IMR-90 (cell line): ENCODE measurements around the gene SLC4A1. TPM values are rescaled to one million over a fixed set of nuclear protein-coding genes. Genes with fewer than 3 reads are reported as not detected.

Experiments used
- ATAC-seq: fragments of 200-7000 bp; cut with Tn5 transposase; 2 replicates; pipeline ENCODE4 v1.9.1; 2020; ENCODE audit warnings: low read depth, mild to moderate bottlenecking, moderate library complexity
- BruUV-seq: library from RNA; stranded (reverse); fragments of 400-500 nt; replicated peaks from 2 replicates; lab custom pipeline; 2021; lab: Mats Ljungman, UMichigan
- CTCF ChIA-PET: fragments of 300-600 bp; formaldehyde crosslinking; extraction: SDS; loops from one replicate; lab custom pipeline; 2021; ENCODE audit warnings: antibody characterized with exemption; lab: Yijun Ruan, JAX
- POLR2A ChIA-PET: fragments of 300-600 bp; sonication (Branson Sonifier 250); formaldehyde crosslinking; loops from one replicate; lab custom pipeline; 2022; ENCODE audit warnings: antibody characterized with exemption; ENCODE audit not compliant: unreplicated experiment; lab: Charles Lee
- DNase-seq: peaks from one replicate; pipeline ENCODE4 v3.0.0; 2013
- H2AFZ ChIP-seq: replicated peaks from 2 replicates; pipeline ENCODE3; 2013; ENCODE audit warnings: low read length, mild to moderate bottlenecking; ENCODE audit not compliant: poor library complexity
- H2AK5ac ChIP-seq: 2 replicates; pipeline ENCODE4 v1.6.1; 2013; ENCODE audit warnings: low read depth, low read length, inconsistent platforms
- H2AK9ac ChIP-seq: replicated peaks from 2 replicates; pipeline ENCODE3; 2013; ENCODE audit warnings: mild to moderate bottlenecking, low read depth, low read length, moderate library complexity; ENCODE audit not compliant: poor library complexity
- H2BK120ac ChIP-seq: 2 replicates; pipeline ENCODE4 v1.6.1; 2013; ENCODE audit warnings: low read depth, low read length, inconsistent platforms
- H2BK15ac ChIP-seq: 3 replicates; pipeline ENCODE4 v1.6.1; 2013; ENCODE audit warnings: low read depth, low read length, inconsistent platforms
- H2BK20ac ChIP-seq: 2 replicates; pipeline ENCODE4 v1.6.1; 2013; ENCODE audit warnings: low read depth, mild to moderate bottlenecking, inconsistent platforms, low read length, moderate library complexity
- H2BK5ac ChIP-seq: 2 replicates; pipeline ENCODE4 v1.6.1; 2013; ENCODE audit warnings: mild to moderate bottlenecking, low read depth, low read length, inconsistent platforms; ENCODE audit not compliant: poor library complexity, severe bottlenecking
- H3K14ac ChIP-seq: replicated peaks from 2 replicates; pipeline ENCODE4 v1.6.1; 2013; ENCODE audit warnings: low read depth, low read length, inconsistent platforms
- H3K18ac ChIP-seq: 2 replicates; pipeline ENCODE4 v1.6.1; 2013; ENCODE audit warnings: low read depth, low read length, control low read depth
- H3K23ac ChIP-seq: 2 replicates; pipeline ENCODE4 v1.6.1; 2013; ENCODE audit warnings: low read depth, low read length, inconsistent platforms
- H3K27ac ChIP-seq: 2 replicates; pipeline ENCODE4 v1.5.1; 2013; ENCODE audit warnings: mild to moderate bottlenecking, control low read depth, low read length; ENCODE audit not compliant: insufficient read depth
- H3K27me3 ChIP-seq: 2 replicates; pipeline ENCODE4 v1.6.1; 2013; ENCODE audit warnings: low read length; ENCODE audit not compliant: control insufficient read depth, insufficient read depth
- H3K36me3 ChIP-seq: 2 replicates; pipeline ENCODE4 v1.6.1; 2013; ENCODE audit warnings: low read length, mixed read lengths; ENCODE audit not compliant: control insufficient read depth, insufficient read depth
- H3K4ac ChIP-seq: 2 replicates; pipeline ENCODE4 v1.6.1; 2013; ENCODE audit warnings: low read depth, low read length, inconsistent platforms
- H3K4me1 ChIP-seq: 2 replicates; pipeline ENCODE4 v1.6.1; 2013; ENCODE audit warnings: low read length, mixed read lengths; ENCODE audit not compliant: control insufficient read depth, insufficient read depth
- H3K4me2 ChIP-seq: 2 replicates; pipeline ENCODE4 v1.6.1; 2013; ENCODE audit warnings: low read depth, mild to moderate bottlenecking, control low read depth, low read length, moderate library complexity
- H3K4me3 ChIP-seq: 2 replicates; pipeline ENCODE4 v1.5.1; 2013; ENCODE audit warnings: low read depth, mild to moderate bottlenecking, control low read depth, low read length, moderate library complexity; ENCODE audit not compliant: insufficient read depth
- H3K56ac ChIP-seq: 2 replicates; pipeline ENCODE4 v1.6.1; 2013; ENCODE audit warnings: low read length, inconsistent platforms; ENCODE audit not compliant: insufficient read depth; ENCODE audit errors: extremely low read depth
- H3K79me1 ChIP-seq, 2 experiments: 2 replicates each; pipeline ENCODE4 v1.6.1; 2013; ENCODE audit warnings: low read length in 2 of 2, inconsistent platforms in 1 of 2, low read depth in 1 of 2
- H3K9ac ChIP-seq: 2 replicates; pipeline ENCODE4 v1.6.1; 2013; ENCODE audit warnings: low read depth, low read length, control low read depth
- H3K9me1 ChIP-seq: 2 replicates; pipeline ENCODE4 v1.6.1; 2013; ENCODE audit warnings: low read length, inconsistent platforms; ENCODE audit not compliant: insufficient read depth
- H3K9me3 ChIP-seq: 2 replicates; pipeline ENCODE4 v1.6.1; 2013; ENCODE audit warnings: low read length; ENCODE audit not compliant: control insufficient read depth, insufficient read depth
- H4K20me1 ChIP-seq: 2 replicates; pipeline ENCODE4 v1.6.1; 2013; ENCODE audit warnings: low read length, inconsistent platforms; ENCODE audit not compliant: insufficient read depth
- H4K5ac ChIP-seq: 2 replicates; pipeline ENCODE4 v1.6.1; 2013; ENCODE audit warnings: mild to moderate bottlenecking, low read depth, low read length, control low read depth
- H4K8ac ChIP-seq, 2 experiments: 2 replicates each; pipeline ENCODE4 v1.6.1; 2013; ENCODE audit warnings: low read depth in 2 of 2, low read length in 2 of 2, control low read depth in 1 of 2, inconsistent platforms in 1 of 2
- H4K91ac ChIP-seq: 2 replicates; pipeline ENCODE4 v1.6.1; 2013; ENCODE audit warnings: low read depth, low read length, inconsistent platforms; ENCODE audit not compliant: insufficient read depth
- BHLHE40 ChIP-seq: fragments of 150-350 bp; IDR thresholded peaks from 2 replicates; pipeline ENCODE4 v1.6.1; 2016; ENCODE audit warnings: mild to moderate bottlenecking, low read depth, low read length
- CEBPB ChIP-seq: IDR thresholded peaks from 2 replicates; pipeline ENCODE4 v1.6.1; 2012; ENCODE audit warnings: low read depth, low read length, improper control_type of control experiment
- CHD1 ChIP-seq: IDR thresholded peaks from 2 replicates; pipeline ENCODE4 v1.6.1; 2012; ENCODE audit warnings: low read depth, low read length, improper control_type of control experiment
- FOS ChIP-seq: fragments of 150-350 bp; IDR thresholded peaks from 2 replicates; pipeline ENCODE4 v1.6.1; 2016; ENCODE audit warnings: low read depth, low read length
- MAFK ChIP-seq: IDR thresholded peaks from 2 replicates; pipeline ENCODE4 v1.6.1; 2012; ENCODE audit warnings: low read depth, low read length, improper control_type of control experiment
- MAZ ChIP-seq: IDR thresholded peaks from 2 replicates; pipeline ENCODE4 v1.6.1; 2012; ENCODE audit warnings: low read depth, mild to moderate bottlenecking, low read length, improper control_type of control experiment, moderate library complexity, borderline replicate concordance
- MXI1 ChIP-seq: IDR thresholded peaks from 2 replicates; pipeline ENCODE4 v1.6.1; 2012; ENCODE audit warnings: low read depth, mild to moderate bottlenecking, low read length, moderate library complexity, borderline replicate concordance
- NFE2L2 ChIP-seq: fragments of 150-350 bp; IDR thresholded peaks from 2 replicates; pipeline ENCODE4 v1.6.1; 2016; ENCODE audit warnings: low read depth, mild to moderate bottlenecking, low read length
- POLR2A ChIP-seq: IDR thresholded peaks from 2 replicates; pipeline ENCODE4 v1.6.1; 2012; ENCODE audit warnings: mild to moderate bottlenecking, low read depth, low read length
- RAD21 ChIP-seq: IDR thresholded peaks from 2 replicates; pipeline ENCODE4 v1.6.1; 2012; ENCODE audit warnings: low read length, improper control_type of control experiment
- RCOR1 ChIP-seq: IDR thresholded peaks from 2 replicates; pipeline ENCODE4 v1.6.1; 2012; ENCODE audit warnings: mild to moderate bottlenecking, low read length, improper control_type of control experiment; ENCODE audit not compliant: insufficient replicate concordance
- RFX5 ChIP-seq: IDR thresholded peaks from 2 replicates; pipeline ENCODE4 v1.8.0; 2012; ENCODE audit warnings: low read depth, mild to moderate bottlenecking, low read length, moderate library complexity
- SMC3 ChIP-seq: fragments of 150-350 bp; IDR thresholded peaks from 2 replicates; pipeline ENCODE4 v1.6.1; 2016; ENCODE audit warnings: low read depth, mild to moderate bottlenecking, antibody characterized with exemption, low read length, moderate library complexity
- WGBS, 2 experiments: methylation state at CpG; one replicate each; pipeline versions ENCODE4 v1.1.5 to v1.1.7; 2013; ENCODE audit warnings: missing lambda C conversion rate in 2 of 2; ENCODE audit not compliant: insufficient read length in 1 of 2; ENCODE audit errors: extremely low coverage in 2 of 2; 5-methylcytosine and 5-hydroxymethylcytosine counted together
- dilution Hi-C: fragments of 300-500 bp; cut with HindIII; formaldehyde crosslinking; loops from one replicate; pipeline ENCODE4 v1.14.3; 2018; ENCODE audit warnings: low sequenced_read_pairs; ENCODE audit not compliant: unreplicated experiment
- in situ Hi-C: fragments of 300-500 bp; cut with MboI; formaldehyde crosslinking; loops from 3 replicates; pipeline ENCODE4 v1.14.3; 2019; ENCODE audit warnings: low sequenced_read_pairs, inconsistent platforms, mixed read lengths
- intact Hi-C: fragments of 100-400 bp; cut with micrococcal nuclease; formaldehyde crosslinking; loops from 2 replicates; pipeline ENCODE4 v1.10.0; 2022
- polyA plus RNA-seq, 3 experiments: library from polyadenylated mRNA; depleted of rRNA; stranded (reverse); fragments of >200 nt; gene quantifications; 2 replicates each; pipeline ENCODE4 v1.2.3, GENCODE V29; 2012; ENCODE audit warnings: low replicate concordance in 1 of 3
- total RNA-seq: library from RNA; depleted of rRNA; stranded (reverse); fragments of >200 nt; gene quantifications from 2 replicates; pipeline ENCODE4 v1.2.3, GENCODE V29; 2012
- TF ChIP-seq, protein P1 (sequence below): fragments of 150-350 bp; IDR thresholded peaks from 2 replicates; pipeline ENCODE4 v1.6.1; 2017; ENCODE audit warnings: mild to moderate bottlenecking, antibody characterized with exemption, low read length, low read depth
- TF ChIP-seq, protein P2 (sequence below): fragments of 150-350 bp; IDR thresholded peaks from 2 replicates; pipeline ENCODE4 v1.6.1; 2016; ENCODE audit warnings: low read depth, mild to moderate bottlenecking, low read length, moderate library complexity, borderline replicate concordance
- TF ChIP-seq, protein P3 (sequence below): conservative IDR thresholded peaks from 2 replicates; pipeline ENCODE4 v1.5.1; 2012; ENCODE audit warnings: mild to moderate bottlenecking, low read depth, low read length, improper control_type of control experiment

The SLC4A1 gene
- total and polyA plus RNA-seq, 2 of the 4 experiments (the other 2 are of a cell fraction), result not detected

DNA sequence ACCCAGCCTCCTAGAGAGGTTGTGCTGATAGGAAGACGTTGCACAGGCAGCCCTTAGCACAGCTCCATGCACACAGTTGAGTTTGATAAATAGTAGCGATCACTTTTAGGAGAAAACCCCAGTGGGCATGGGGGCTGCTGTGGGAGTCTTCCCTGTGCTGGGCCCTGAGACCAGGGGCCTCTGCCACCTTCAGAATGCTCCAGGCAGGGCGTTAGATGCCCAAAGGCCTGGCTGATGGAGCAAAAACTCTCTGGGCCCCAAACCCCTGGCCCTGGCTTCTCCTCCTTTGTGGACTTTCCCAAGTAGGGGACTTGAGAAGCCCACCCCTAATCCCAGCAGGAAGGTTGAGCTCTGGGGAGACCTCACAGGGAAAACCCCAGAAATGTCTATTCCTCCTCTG is 14.3 kb upstream of the SLC4A1 start:
- POLR2A ChIA-PET, result no interaction called here
- Histone ChIP-seq H3K4ac (no peak overlapping the region), H2BK20ac (no peak overlapping the region), H2BK5ac (no peak overlapping the region), H4K91ac (no peak overlapping the region), H3K27me3 (peaks cover 4% of the 10 kb centered on the region), H2BK15ac (no peak overlapping the region), H2AK9ac (no peak overlapping the region), H3K4me2 (no peak overlapping the region), H4K20me1 (no peaks in the 10 kb centered on the region), H3K14ac (no peak overlapping the region), H3K79me1 (peaks cover 0 to 5% of the 10 kb centered on the region in 2 experiments; a peak in 1 of 4 replicates), H3K9me1 (peaks cover 14% of the 10 kb centered on the region), H3K27ac (no peak overlapping the region), H3K23ac (no peak overlapping the region), H3K36me3 (no peaks in the 10 kb centered on the region), H2BK120ac (no peak overlapping the region), H3K56ac (no peak overlapping the region), H4K8ac (no peak overlapping the region), H3K9ac (no peak overlapping the region), H3K9me3 (no peaks in the 10 kb centered on the region), H3K4me1 (peaks cover 6% of the 10 kb centered on the region), H4K5ac (no peak overlapping the region), H2AFZ (no peak overlapping the region), H2AK5ac (no peak overlapping the region), H3K18ac (no peak overlapping the region), H3K4me3 (no peak overlapping the region)
- no peak for TF ChIP-seq BHLHE40
- TF ChIP-seq RFX5, result no peak
- no peak for TF ChIP-seq MAZ
- TF ChIP-seq CHD1, result no peak
- no peak for TF ChIP-seq POLR2A
- no peak for TF ChIP-seq SMC3
- TF ChIP-seq RAD21, result no peak
- TF ChIP-seq CEBPB, result no peak
- TF ChIP-seq, protein P1, sequence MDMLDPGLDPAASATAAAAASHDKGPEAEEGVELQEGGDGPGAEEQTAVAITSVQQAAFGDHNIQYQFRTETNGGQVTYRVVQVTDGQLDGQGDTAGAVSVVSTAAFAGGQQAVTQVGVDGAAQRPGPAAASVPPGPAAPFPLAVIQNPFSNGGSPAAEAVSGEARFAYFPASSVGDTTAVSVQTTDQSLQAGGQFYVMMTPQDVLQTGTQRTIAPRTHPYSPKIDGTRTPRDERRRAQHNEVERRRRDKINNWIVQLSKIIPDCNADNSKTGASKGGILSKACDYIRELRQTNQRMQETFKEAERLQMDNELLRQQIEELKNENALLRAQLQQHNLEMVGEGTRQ, result no peak
- TF ChIP-seq, protein P2, sequence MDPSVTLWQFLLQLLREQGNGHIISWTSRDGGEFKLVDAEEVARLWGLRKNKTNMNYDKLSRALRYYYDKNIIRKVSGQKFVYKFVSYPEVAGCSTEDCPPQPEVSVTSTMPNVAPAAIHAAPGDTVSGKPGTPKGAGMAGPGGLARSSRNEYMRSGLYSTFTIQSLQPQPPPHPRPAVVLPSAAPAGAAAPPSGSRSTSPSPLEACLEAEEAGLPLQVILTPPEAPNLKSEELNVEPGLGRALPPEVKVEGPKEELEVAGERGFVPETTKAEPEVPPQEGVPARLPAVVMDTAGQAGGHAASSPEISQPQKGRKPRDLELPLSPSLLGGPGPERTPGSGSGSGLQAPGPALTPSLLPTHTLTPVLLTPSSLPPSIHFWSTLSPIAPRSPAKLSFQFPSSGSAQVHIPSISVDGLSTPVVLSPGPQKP, result no peak
- TF ChIP-seq, protein P3, sequence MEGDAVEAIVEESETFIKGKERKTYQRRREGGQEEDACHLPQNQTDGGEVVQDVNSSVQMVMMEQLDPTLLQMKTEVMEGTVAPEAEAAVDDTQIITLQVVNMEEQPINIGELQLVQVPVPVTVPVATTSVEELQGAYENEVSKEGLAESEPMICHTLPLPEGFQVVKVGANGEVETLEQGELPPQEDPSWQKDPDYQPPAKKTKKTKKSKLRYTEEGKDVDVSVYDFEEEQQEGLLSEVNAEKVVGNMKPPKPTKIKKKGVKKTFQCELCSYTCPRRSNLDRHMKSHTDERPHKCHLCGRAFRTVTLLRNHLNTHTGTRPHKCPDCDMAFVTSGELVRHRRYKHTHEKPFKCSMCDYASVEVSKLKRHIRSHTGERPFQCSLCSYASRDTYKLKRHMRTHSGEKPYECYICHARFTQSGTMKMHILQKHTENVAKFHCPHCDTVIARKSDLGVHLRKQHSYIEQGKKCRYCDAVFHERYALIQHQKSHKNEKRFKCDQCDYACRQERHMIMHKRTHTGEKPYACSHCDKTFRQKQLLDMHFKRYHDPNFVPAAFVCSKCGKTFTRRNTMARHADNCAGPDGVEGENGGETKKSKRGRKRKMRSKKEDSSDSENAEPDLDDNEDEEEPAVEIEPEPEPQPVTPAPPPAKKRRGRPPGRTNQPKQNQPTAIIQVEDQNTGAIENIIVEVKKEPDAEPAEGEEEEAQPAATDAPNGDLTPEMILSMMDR, result no peak
- TF ChIP-seq NFE2L2, result no peak
- no peak for TF ChIP-seq MAFK
- no peak for TF ChIP-seq MXI1
- TF ChIP-seq FOS, result no peak
- no peak for TF ChIP-seq RCOR1
- no peak for DNase-seq
- BruUV-seq, result no TSS peak
- no CpG with 5 or more reads among the region's 3 CpGs for WGBS, 2 experiments
- CTCF ChIA-PET, result no interaction called here
- intact Hi-C loops (no loop called here), dilution Hi-C loops (no loop called here), in situ Hi-C loops (no loop called here)
- ATAC-seq, result no peak
